ENCODE data around the gene TBC1D17.

DNA sequence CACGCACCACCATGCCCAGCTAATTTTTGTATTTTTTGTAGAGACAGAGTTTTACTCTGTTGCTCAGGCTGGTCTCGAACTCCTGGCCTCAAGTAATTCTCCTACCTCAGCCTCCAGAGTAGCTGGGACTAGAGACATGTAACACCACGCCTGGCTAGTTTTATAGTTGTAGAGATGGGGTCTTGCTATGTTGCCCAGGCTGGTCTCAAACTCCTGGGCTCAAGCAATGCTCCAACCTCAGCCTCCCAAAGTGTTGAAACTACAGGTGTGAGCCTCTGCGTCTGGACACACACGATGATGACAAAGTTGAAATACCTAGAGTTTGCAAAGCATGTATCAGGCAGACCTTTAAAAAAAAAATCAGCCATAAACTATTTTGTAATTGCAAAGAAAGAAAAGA, 31.1 kb upstream of the TBC1D17 start:
- TF ChIP-seq TAF1 (IDR thresholded peaks at IDR 0.05; ENCODE audit: low read depth, low read length): no peak
- no peak for TF ChIP-seq POLR2A (IDR thresholded peaks at IDR 0.05; ENCODE audit: low read depth, low read length)
- no peak for TF ChIP-seq POLR2AphosphoS5 (IDR thresholded peaks at IDR 0.05; ENCODE audit: low read depth, low read length)
- TF ChIP-seq POU2F2 (IDR thresholded peaks at IDR 0.05; ENCODE audit: low read depth, low read length): no peak
- no peak for TF ChIP-seq SPI1 (IDR thresholded peaks at IDR 0.05; ENCODE audit: low read depth, low read length)
- no peak for TF ChIP-seq PAX5 (IDR thresholded peaks at IDR 0.05; ENCODE audit: insufficient read depth, low read length, severe bottlenecking)

Data from GM12891 (cell line).